OCI-LY3 (cell line): ENCODE data around the gene STARD9.
A peak's percentile ranks its signal among the peaks of the same experiment; 100 is the strongest.

Experiments
- H2AFZ ChIP-seq: fragments of 200-600, 300-600 bp; shearing (Covaris generic); 2 replicates; pipeline ENCODE4 v1.6.0; 2014; ENCODE audit warnings: antibody characterized with exemption, low read depth, low read length
- H3K27ac ChIP-seq: fragments of 200-600, 300-600 bp; sonication (generic); 2 replicates; pipeline ENCODE4 v1.5.1; 2014; ENCODE audit warnings: mild to moderate bottlenecking, low read length, moderate library complexity, mixed read lengths
- H3K27me3 ChIP-seq: fragments of 200-600, 300-600 bp; sonication (generic); 2 replicates; pipeline ENCODE4 v1.6.1; 2014; ENCODE audit warnings: low read depth, low read length, mixed read lengths
- H3K36me3 ChIP-seq: fragments of 200-600, 300-600 bp; sonication (generic); replicated peaks from 2 replicates; pipeline ENCODE3; 2014; ENCODE audit warnings: low read depth, low read length, mixed read lengths
- H3K4me1 ChIP-seq: fragments of 300-600, 200-600 bp; sonication (generic); 2 replicates; pipeline ENCODE4 v1.6.1; 2014; ENCODE audit warnings: low read length, mixed read lengths
- H3K4me2 ChIP-seq: fragments of 200-600, 300-600 bp; sonication (generic); 2 replicates; pipeline ENCODE4 v1.6.1; 2014; ENCODE audit warnings: low read length, mixed read lengths
- H3K4me3 ChIP-seq: fragments of 300-600, 200-600 bp; sonication (generic); 2 replicates; pipeline ENCODE4 v1.5.1; 2014; ENCODE audit warnings: antibody characterized with exemption, mild to moderate bottlenecking, low read length, moderate library complexity
- H3K79me2 ChIP-seq: fragments of 300-600, 200-600 bp; shearing (Covaris generic); 2 replicates; pipeline ENCODE4 v1.6.1; 2014; ENCODE audit warnings: mild to moderate bottlenecking, low read length, mixed read lengths
- H3K9ac ChIP-seq: fragments of 300-600, 200-600 bp; shearing (Covaris generic); 2 replicates; pipeline ENCODE4 v1.6.0; 2014; ENCODE audit warnings: mild to moderate bottlenecking, low read length, moderate library complexity
- H3K9me3 ChIP-seq: fragments of 200-600, 300-600 bp; shearing (Covaris generic); 2 replicates; pipeline ENCODE4 v1.6.1; 2014; ENCODE audit warnings: low read length, mixed read lengths; ENCODE audit not compliant: insufficient read depth
- H4K20me1 ChIP-seq: fragments of 200-600, 300-600 bp; sonication (generic); 2 replicates; pipeline ENCODE4 v1.6.1; 2016; ENCODE audit warnings: low read length, mixed read lengths; ENCODE audit not compliant: insufficient read depth
- CTCF ChIP-seq: fragments of 200-600, 300-600 bp; sonication (generic); IDR thresholded peaks from 2 replicates; pipeline ENCODE4 v1.5.1; 2014; ENCODE audit warnings: antibody characterized with exemption, low read length, low read depth
- EZH2phosphoT487 ChIP-seq: fragments of 200-600 bp; shearing (Covaris generic); IDR thresholded peaks from 2 replicates; pipeline ENCODE4 v1.6.1; 2018; ENCODE audit warnings: antibody characterized with exemption, mixed run types, low read depth

STARD9 gene

GRCh38 chr15:42575188-42576039 is at the start of gene STARD9:
TSS of gene STARD9 (plus strand) at chr15:42575606. CDS start at chr15:42575716, 110 bp downstream.
- Histone ChIP-seq H3K9ac (peak within 1 kb of the TSS; percentile 47), H3K27me3 (peaks cover 14% of the 10 kb centered on the region; the same call in 1 of the 2 replicates), H3K36me3 (no peaks in the 10 kb centered on the region), H3K4me2 (peak within 1 kb of the TSS; percentile 83), H2AFZ (peak within 1 kb of the TSS; percentile 80), H3K27ac (no peak within 1 kb of the TSS), H3K4me1 (peaks cover 7% of the 10 kb centered on the region; the same call in 1 of the 2 replicates), H3K9me3 (no peaks in the 10 kb centered on the region), H3K79me2 (0 out of 2 replicates have a peak, but pooled peaks cover 3% of the 10 kb centered on the region), H3K4me3 (peak within 1 kb of the TSS; percentile 77), H4K20me1 (no peaks in the 10 kb centered on the region)
- TF ChIP-seq CTCF = no peak
- no peak for TF ChIP-seq EZH2phosphoT487

GRCh38 chr15:42528970-42529369 is 46.4 kb upstream of the STARD9 start:
- H4K20me1 ChIP-seq = no peaks in the 10 kb centered on the region
- no peak for TF ChIP-seq CTCF
- no peak for TF ChIP-seq EZH2phosphoT487
- H3K9me3 ChIP-seq = no peaks in the 10 kb centered on the region
- H3K27ac ChIP-seq = no peak overlapping the region
- no peaks in the 10 kb centered on the region for H3K79me2 ChIP-seq
- H3K4me2 ChIP-seq = no peak overlapping the region
- H3K36me3 ChIP-seq = peaks cover 12% of the 10 kb centered on the region
- no peaks in the 10 kb centered on the region for H3K4me1 ChIP-seq
- H3K4me3 ChIP-seq = no peak overlapping the region
- no peak overlapping the region for H3K9ac ChIP-seq
- H3K27me3 ChIP-seq = no peaks in the 10 kb centered on the region
- H2AFZ ChIP-seq = no peak overlapping the region

GRCh38 chr15:42533246-42533645 is 42.2 kb upstream of the STARD9 start:
- H3K27ac ChIP-seq = no peak overlapping the region
- no peaks in the 10 kb centered on the region for H3K9me3 ChIP-seq
- H3K4me3 ChIP-seq = no peak overlapping the region
- H3K9ac ChIP-seq = no peak overlapping the region
- no peaks in the 10 kb centered on the region for H3K79me2 ChIP-seq
- no peaks in the 10 kb centered on the region for H4K20me1 ChIP-seq
- TF ChIP-seq CTCF = no peak
- no peak for TF ChIP-seq EZH2phosphoT487
- H2AFZ ChIP-seq = no peak overlapping the region
- no peaks in the 10 kb centered on the region for H3K27me3 ChIP-seq
- H3K4me1 ChIP-seq = no peaks in the 10 kb centered on the region
- peaks cover 28% of the 10 kb centered on the region for H3K36me3 ChIP-seq
- H3K4me2 ChIP-seq = no peak overlapping the region

- no peak for TF ChIP-seq EZH2phosphoT487
- no peak for TF ChIP-seq CTCF
- Histone ChIP-seq H3K4me1 (peaks cover 8% of the 10 kb centered on the region), H3K36me3 (peaks cover 12% of the 10 kb centered on the region), H3K9ac (no peak overlapping the region), H3K27me3 (no peaks in the 10 kb centered on the region), H3K27ac (no peak overlapping the region), H3K4me2 (no peak overlapping the region), H3K79me2 (peaks cover 29% of the 10 kb centered on the region), H4K20me1 (no peaks in the 10 kb centered on the region), H3K4me3 (no peak overlapping the region), H3K9me3 (no peaks in the 10 kb centered on the region), H2AFZ (no peak overlapping the region)
Measured at GRCh38 chr15:42544853-42545629, 30.4 kb upstream of the STARD9 start.
